Naive thymus-derived CD8-positive, alpha-beta T cell (primary cell): ENCODE data around the gene C19orf18. TPM values are rescaled to one million over a fixed set of nuclear protein-coding genes. Genes with fewer than 3 reads are reported as not detected.

Experiments used
- ATAC-seq, 2 donors: fragments of 150-1000 bp; cut with Tn5 transposase in 1 of 2; sonication (Bioruptor Pico), chemical (Tn5 transposase) in 1 of 2; 1 replicate in 1 of 2; 2 replicates in 1 of 2; pipeline ENCODE4 v1.10.0; 2021; ENCODE audit warnings: mild to moderate bottlenecking in 2 of 2, moderate library complexity in 2 of 2
- POLR2A ChIA-PET: fragments of 350-600 bp; sonication (Branson Sonifier 250); formaldehyde crosslinking; loops from one replicate; lab custom pipeline; 2021; ENCODE audit warnings: antibody characterized with exemption; lab: Charles Lee
- DNase-seq, 10 donors: peaks; one replicate each; pipeline versions ENCODE4 v3.0.0 to v3.0.0-alpha.2; 2020 to 2022
- H3K27ac Mint-ChIP-seq, 10 donors: one replicate each; pipeline ENCODE4 v1.8.0; 2020 to 2022; ENCODE audit warnings: mild to moderate bottlenecking in 10 of 10, mixed read lengths in 10 of 10, moderate library complexity in 4 of 10, inconsistent platforms in 1 of 10
- H3K27me3 Mint-ChIP-seq, 5 donors: one replicate each; pipeline ENCODE4 v1.8.0; 2021 to 2022; ENCODE audit warnings: mixed read lengths in 5 of 5
- H3K36me3 Mint-ChIP-seq, 3 donors: one replicate each; pipeline ENCODE4 v1.8.0; 2020 to 2022; ENCODE audit warnings: mixed read lengths in 3 of 3, mild to moderate bottlenecking in 2 of 3, inconsistent platforms in 1 of 3
- H3K4me1 Mint-ChIP-seq, 4 donors: one replicate each; pipeline ENCODE4 v1.8.0; 2021 to 2022; ENCODE audit warnings: mixed read lengths in 4 of 4
- H3K4me3 Mint-ChIP-seq, 10 donors: one replicate each; pipeline ENCODE4 v1.8.0; 2020 to 2022; ENCODE audit warnings: mild to moderate bottlenecking in 10 of 10, mixed read lengths in 10 of 10, moderate library complexity in 6 of 10, inconsistent platforms in 1 of 10
- H3K9me3 Mint-ChIP-seq, 9 donors: one replicate each; pipeline ENCODE4 v1.8.0; 2020 to 2022; ENCODE audit warnings: mixed read lengths in 9 of 9, mild to moderate bottlenecking in 3 of 9, inconsistent platforms in 1 of 9, moderate library complexity in 1 of 9
- polyA plus RNA-seq, 3 donors: library from polyadenylated mRNA; unstranded; fragments of 300-500 nt; fragmentation: Illumina TruSeq; gene quantifications; one replicate each; pipeline ENCODE4 v1.2.3, GENCODE V29; 2021
- total RNA-seq, 8 experiments: library from RNA in 2 of 8; stranded (reverse) in 2 of 8; gene quantifications; one replicate each; pipeline ENCODE4 v1.2.3 and lab custom pipeline; 2021 to 2026

The C19orf18 gene
- total and polyA plus RNA-seq, 5 experiments from 2014 or later, result 0.24 to 2.9 (median 2.2) TPM; not detected in 2

- peak; percentile 78 to 89 (median 84) for DNase-seq
- H3K4me1 Mint-ChIP-seq, result peaks cover 12 to 35% (median 33%) of the 10 kb centered on the region in 4 donors
- POLR2A ChIA-PET, result interaction anchor here (0.6 to 2.9 kb wide), 39 partner anchors 8 to 831 kb away, joined by 3 to 25 read pairs (median 4); partner anchors contain the start of genes MZF1, ZNF132, ZNF134 and ZNF135
- no peaks in the 10 kb centered on the region for H3K27me3 Mint-ChIP-seq
- ATAC-seq, result peak; percentile 97
- peak within 1 kb of the TSS; percentile 80 to 91 (median 86) for H3K4me3 Mint-ChIP-seq
- H3K27ac Mint-ChIP-seq, result peak within 1 kb of the TSS; percentile 87 to 95 (median 94)
- peaks cover 8 to 82% (median 39%) of the 10 kb centered on the region in 9 donors for H3K9me3 Mint-ChIP-seq
- peaks cover 50 to 88% (median 76%) of the 10 kb centered on the region in 3 donors for H3K36me3 Mint-ChIP-seq
Observed at GRCh38 chr19:58002384-58003173, 28.2 kb upstream of the C19orf18 start, which contains the start of gene ZNF606. Gene ZNF606 (minus strand): TSS chr19:58002820. CDS start chr19:58001319, 1,501 bp downstream.

- no peaks in the 10 kb centered on the region for H3K27me3 Mint-ChIP-seq
- peak overlapping the region; percentile 87 to 95 (median 94) for H3K27ac Mint-ChIP-seq
- H3K9me3 Mint-ChIP-seq, result peaks cover 4 to 80% (median 38%) of the 10 kb centered on the region in 9 donors
- H3K4me3 Mint-ChIP-seq, result peak overlapping the region; percentile 76 to 91 (median 86)
- peaks cover 12 to 35% (median 33%) of the 10 kb centered on the region in 4 donors for H3K4me1 Mint-ChIP-seq
- ATAC-seq, result peak; percentile 25 to 42
- POLR2A ChIA-PET, result interaction anchor here (0.6 to 2.9 kb wide), 28 partner anchors 9 to 831 kb away, joined by 3 to 25 read pairs (median 5); partner anchors contain the start of genes MZF1, ZNF132, ZNF134 and ZNF135
- DNase-seq, result peak in 5 of 10 donors; percentile 6 to 51 (median 20)
- H3K36me3 Mint-ChIP-seq, result peaks cover 50 to 89% (median 80%) of the 10 kb centered on the region in 3 donors
Observed at GRCh38 chr19:58001895-58002369, 27.6 kb upstream of the C19orf18 start.

GRCh38 chr19:58000677-58001076, 26.3 kb upstream of the C19orf18 start:
- Mint-ChIP-seq H3K9me3 (peaks cover 0 to 74% (median 39%) of the 10 kb centered on the region in 9 donors), H3K36me3 (peaks cover 50 to 89% (median 82%) of the 10 kb centered on the region in 3 donors), H3K27me3 (no peaks in the 10 kb centered on the region), H3K27ac (peak overlapping the region in 7 of 10 donors; percentile 34 to 95 (median 89)), H3K4me1 (peaks cover 12 to 35% (median 33%) of the 10 kb centered on the region in 4 donors), H3K4me3 (peak overlapping the region; percentile 76 to 91 (median 86))
- ATAC-seq (no peak), DNase-seq (no peak)
- POLR2A ChIA-PET, result interaction anchor here (0.7 kb wide), 1 partner anchor 303 kb away, joined by 4 read pairs; no protein-coding TSS in a partner anchor

- POLR2A ChIA-PET, result no interaction called here
- ATAC-seq (no peak), DNase-seq (no peak)
- peaks cover 0 to 7% (median 0%) of the 10 kb centered on the region in 4 donors for H3K4me1 Mint-ChIP-seq
- no peak overlapping the region for H3K4me3 Mint-ChIP-seq
- no peak overlapping the region for H3K27ac Mint-ChIP-seq
- H3K36me3 Mint-ChIP-seq, result peaks cover 64 to 83% (median 71%) of the 10 kb centered on the region in 3 donors
- no peaks in the 10 kb centered on the region for H3K27me3 Mint-ChIP-seq
- peaks cover 12 to 89% (median 55%) of the 10 kb centered on the region in 9 donors for H3K9me3 Mint-ChIP-seq
Observed at GRCh38 chr19:57992841-57993240, 18.5 kb upstream of the C19orf18 start.

- no peak overlapping the region for H3K27ac Mint-ChIP-seq
- H3K9me3 Mint-ChIP-seq, result peaks cover 12 to 100% (median 69%) of the 10 kb centered on the region in 9 donors
- ATAC-seq (no peak), DNase-seq (no peak)
- H3K27me3 Mint-ChIP-seq, result no peaks in the 10 kb centered on the region
- peaks cover 0 to 3% (median 0%) of the 10 kb centered on the region in 4 donors for H3K4me1 Mint-ChIP-seq
- H3K4me3 Mint-ChIP-seq, result no peak overlapping the region
- peaks cover 59 to 95% (median 80%) of the 10 kb centered on the region in 3 donors for H3K36me3 Mint-ChIP-seq
- POLR2A ChIA-PET, result no interaction called here
Observed at GRCh38 chr19:57978586-57979289, 4.4 kb upstream of the C19orf18 start.

GRCh38 chr19:57964761-57965160, 9.6 kb downstream of the C19orf18 start:
- H3K4me1 Mint-ChIP-seq, result no peaks in the 10 kb centered on the region
- DNase-seq, result no peak
- H3K36me3 Mint-ChIP-seq, result peaks cover 15 to 53% (median 34%) of the 10 kb centered on the region in 3 donors
- peaks cover 10 to 89% (median 37%) of the 10 kb centered on the region in 9 donors for H3K9me3 Mint-ChIP-seq
- POLR2A ChIA-PET, result no interaction called here
- H3K27me3 Mint-ChIP-seq, result no peaks in the 10 kb centered on the region
- no peak overlapping the region for H3K4me3 Mint-ChIP-seq
- no peak overlapping the region for H3K27ac Mint-ChIP-seq
- no peak for ATAC-seq

- Mint-ChIP-seq H3K4me3 (peak overlapping the region in 1 of 10 donors; percentile 32), H3K9me3 (peaks cover 9 to 85% (median 35%) of the 10 kb centered on the region in 9 donors), H3K36me3 (peaks cover 12 to 50% (median 32%) of the 10 kb centered on the region in 3 donors), H3K27me3 (peaks cover 0 to under 1% (median 0%) of the 10 kb centered on the region in 5 donors), H3K27ac (no peak overlapping the region), H3K4me1 (no peaks in the 10 kb centered on the region)
- POLR2A ChIA-PET, result no interaction called here
- no peak for DNase-seq
- ATAC-seq, result no peak
Observed at GRCh38 chr19:57961785-57962184, 12.5 kb downstream of the C19orf18 start.

GRCh38 chr19:57954996-57955395, 19.3 kb downstream of the C19orf18 start:
- POLR2A ChIA-PET, result no interaction called here
- no peak for ATAC-seq
- no peaks in the 10 kb centered on the region for H3K4me1 Mint-ChIP-seq

GRCh38 chr19:57949702-57950101, 24.6 kb downstream of the C19orf18 start:
- Mint-ChIP-seq H3K27me3 (peaks cover 0 to 15% (median 2%) of the 10 kb centered on the region in 5 donors), H3K4me1 (peaks cover 16 to 26% (median 20%) of the 10 kb centered on the region in 4 donors), H3K36me3 (peaks cover 18 to 47% (median 40%) of the 10 kb centered on the region in 3 donors), H3K27ac (no peak overlapping the region), H3K9me3 (peaks cover 18 to 68% (median 33%) of the 10 kb centered on the region in 9 donors), H3K4me3 (peak overlapping the region in 2 of 10 donors; percentile 14 to 45)
- POLR2A ChIA-PET, result interaction anchor here (1.0 kb wide), 1 partner anchor 13 kb away, joined by 9 read pairs; no protein-coding TSS in a partner anchor
- DNase-seq (no peak), ATAC-seq (no peak)

More at GRCh38 chr19:57954996-57955395, 19.3 kb downstream of the C19orf18 start:
- Mint-ChIP-seq H3K36me3 (peaks cover 12 to 46% (median 42%) of the 10 kb centered on the region in 3 donors), H3K9me3 (peaks cover 16 to 68% (median 38%) of the 10 kb centered on the region in 9 donors), H3K27ac (no peak overlapping the region), H3K27me3 (peaks cover 0 to 17% (median 3%) of the 10 kb centered on the region in 5 donors), H3K4me3 (no peak overlapping the region)
- no peak for DNase-seq

- no peak for ATAC-seq
- Mint-ChIP-seq H3K27me3 (peaks cover 0 to 11% (median 2%) of the 10 kb centered on the region in 5 donors), H3K4me1 (peaks cover 16 to 28% (median 20%) of the 10 kb centered on the region in 4 donors), H3K9me3 (peaks cover 16 to 68% (median 33%) of the 10 kb centered on the region in 9 donors), H3K27ac (no peak overlapping the region), H3K4me3 (no peak overlapping the region), H3K36me3 (peaks cover 22 to 48% (median 39%) of the 10 kb centered on the region in 3 donors)
- no peak for DNase-seq
- POLR2A ChIA-PET, result interaction anchor here (0.6 to 1.0 kb wide), 2 partner anchors 9 to 13 kb away, joined by 3 to 9 read pairs; no protein-coding TSS in a partner anchor
Observed at GRCh38 chr19:57949296-57949695, 25.0 kb downstream of the C19orf18 start.

GRCh38 chr19:57947419-57948134, 26.8 kb downstream of the C19orf18 start, which contains the start of gene ZNF256:
Gene ZNF256 (minus strand): TSS chr19:57947706. CDS start chr19:57947474, 232 bp downstream.
- Mint-ChIP-seq H3K27ac (peak within 1 kb of the TSS; percentile 90 to 97 (median 94)), H3K36me3 (peaks cover 37 to 53% (median 50%) of the 10 kb centered on the region in 3 donors), H3K4me3 (peak within 1 kb of the TSS; percentile 90 to 97 (median 95)), H3K4me1 (peaks cover 16 to 28% (median 20%) of the 10 kb centered on the region in 4 donors), H3K9me3 (peaks cover 20 to 72% (median 46%) of the 10 kb centered on the region in 9 donors), H3K27me3 (no peaks in the 10 kb centered on the region)
- POLR2A ChIA-PET, result interaction anchor here (0.7 to 1.0 kb wide), 2 partner anchors 55 to 651 kb away, joined by 4 to 5 read pairs; partner anchors contain the start of gene ZNF606
- peak; percentile 71 to 96 (median 86) for DNase-seq
- ATAC-seq, result peak; percentile 93 to 96
